KMS-11 (cell line): Measurements from ENCODE around the gene DENND4A.

Experiments used
- H2AFZ ChIP-seq: fragments of 200-600 bp; sonication (generic); 2 replicates; pipeline ENCODE4 v1.6.1; 2016; ENCODE audit warnings: antibody characterized with exemption, mixed run types, low read depth
- H3K27ac ChIP-seq: fragments of 200-600 bp; sonication (generic); 2 replicates; pipeline ENCODE4 v1.6.1; 2016; ENCODE audit warnings: mild to moderate bottlenecking, mixed run types
- H3K27me3 ChIP-seq: fragments of 200-600 bp; sonication (generic); 2 replicates; pipeline ENCODE4 v1.6.1; 2017; ENCODE audit warnings: mild to moderate bottlenecking, low read depth, mixed run types, moderate library complexity; ENCODE audit not compliant: insufficient read depth
- H3K36me3 ChIP-seq: fragments of 200-600 bp; sonication (generic); 2 replicates; pipeline ENCODE4 v1.6.1; 2017; ENCODE audit warnings: mild to moderate bottlenecking, mixed run types; ENCODE audit not compliant: insufficient read depth
- H3K4me1 ChIP-seq: fragments of 200-600 bp; sonication (generic); 2 replicates; pipeline ENCODE4 v1.6.1; 2016; ENCODE audit warnings: mild to moderate bottlenecking, low read depth, mixed run types; ENCODE audit not compliant: poor library complexity, severe bottlenecking
- H3K4me2 ChIP-seq: fragments of 200-600 bp; sonication (generic); 2 replicates; pipeline ENCODE4 v1.7.0; 2016; ENCODE audit warnings: mild to moderate bottlenecking, mixed run types
- H3K4me3 ChIP-seq: fragments of 200-600 bp; sonication (generic); IDR thresholded peaks from 2 replicates; pipeline ENCODE4 v1.6.1; 2017; ENCODE audit warnings: low read depth, low read length, mixed read lengths; ENCODE audit not compliant: insufficient read depth
- H3K79me2 ChIP-seq: fragments of 200-600 bp; sonication (generic); 2 replicates; pipeline ENCODE4 v1.6.1; 2016; ENCODE audit warnings: low read depth, mixed run types; ENCODE audit not compliant: insufficient read depth
- H3K9ac ChIP-seq: fragments of 200-600 bp; sonication (generic); 2 replicates; pipeline ENCODE4 v1.6.1; 2016; ENCODE audit warnings: mild to moderate bottlenecking, mixed run types
- H4K20me1 ChIP-seq: fragments of 200-600 bp; sonication (generic); 2 replicates; pipeline ENCODE4 v1.6.1; 2016; ENCODE audit warnings: mild to moderate bottlenecking, mixed run types; ENCODE audit not compliant: insufficient read depth
- CTCF ChIP-seq: fragments of 200-600 bp; sonication (generic); conservative IDR thresholded peaks from 2 replicates; pipeline ENCODE4 v1.6.1; 2017; ENCODE audit warnings: low read depth, mild to moderate bottlenecking, antibody characterized with exemption, low read length, moderate library complexity, mixed read lengths

DENND4A gene

GRCh38 chr15:65827065-65827464 is 35.0 kb upstream of the DENND4A start:
- H3K4me1 ChIP-seq = peaks cover 9% of the 10 kb centered on the region
- no peak overlapping the region for H3K27ac ChIP-seq
- H3K79me2 ChIP-seq = no peaks in the 10 kb centered on the region
- no peaks in the 10 kb centered on the region for H4K20me1 ChIP-seq
- no peaks in the 10 kb centered on the region for H3K27me3 ChIP-seq
- H3K4me3 ChIP-seq = no peak overlapping the region
- no peaks in the 10 kb centered on the region for H3K36me3 ChIP-seq
- no peak overlapping the region for H2AFZ ChIP-seq
- no peak overlapping the region for H3K9ac ChIP-seq
- no peak overlapping the region for H3K4me2 ChIP-seq
- TF ChIP-seq CTCF = no peak

- Histone ChIP-seq H3K4me2 (no peak overlapping the region), H2AFZ (no peak overlapping the region), H3K4me1 (peaks cover 15% of the 10 kb centered on the region), H3K9ac (no peak overlapping the region), H3K36me3 (no peaks in the 10 kb centered on the region), H4K20me1 (no peaks in the 10 kb centered on the region), H3K27ac (no peak overlapping the region), H3K4me3 (no peak overlapping the region), H3K79me2 (no peaks in the 10 kb centered on the region), H3K27me3 (no peaks in the 10 kb centered on the region)
- no peak for TF ChIP-seq CTCF
Observed at GRCh38 chr15:65824941-65825544, 33.0 kb upstream of the DENND4A start.

- Histone ChIP-seq H3K4me1 (peaks cover 15% of the 10 kb centered on the region), H2AFZ (no peak overlapping the region), H3K79me2 (no peaks in the 10 kb centered on the region), H3K27ac (no peak overlapping the region), H4K20me1 (no peaks in the 10 kb centered on the region), H3K4me3 (no peak overlapping the region), H3K36me3 (no peaks in the 10 kb centered on the region), H3K9ac (no peak overlapping the region), H3K4me2 (no peak overlapping the region), H3K27me3 (no peaks in the 10 kb centered on the region)
- peak; percentile 53; the same call in 1 of the 2 replicates for TF ChIP-seq CTCF
Observed at GRCh38 chr15:65824031-65824743, 32.1 kb upstream of the DENND4A start.

GRCh38 chr15:65822316-65822715 is 30.2 kb upstream of the DENND4A start:
- Histone ChIP-seq H3K27me3 (no peaks in the 10 kb centered on the region), H4K20me1 (no peaks in the 10 kb centered on the region), H3K4me3 (no peak overlapping the region), H3K9ac (no peak overlapping the region), H3K27ac (no peak overlapping the region), H3K79me2 (no peaks in the 10 kb centered on the region), H2AFZ (no peak overlapping the region), H3K4me1 (peaks cover 15% of the 10 kb centered on the region), H3K36me3 (no peaks in the 10 kb centered on the region), H3K4me2 (no peak overlapping the region)
- no peak for TF ChIP-seq CTCF
